OCI-LY1 (cell line): ENCODE results near the gene MZT1.

ENCODE experiments used
- H2AFZ ChIP-seq: fragments of 200-600 bp; sonication (generic), shearing (Covaris generic); 2 replicates; pipeline ENCODE4 v1.6.0; 2014; ENCODE audit warnings: antibody characterized with exemption, mild to moderate bottlenecking, low read length
- H3F3A ChIP-seq: fragments of 200-600 bp; sonication (generic), shearing (Covaris generic); 2 replicates; pipeline ENCODE4 v1.6.0; 2014; ENCODE audit warnings: mild to moderate bottlenecking, antibody characterized with exemption, low read length, moderate library complexity; ENCODE audit not compliant: insufficient read depth
- H3K27ac ChIP-seq: fragments of 200-600 bp; sonication (generic); 2 replicates; pipeline ENCODE4 v1.5.1; 2014; ENCODE audit warnings: low read length, mixed run types, mild to moderate bottlenecking, low read depth; ENCODE audit not compliant: poor library complexity, severe bottlenecking
- H3K27me3 ChIP-seq: fragments of 200-600 bp; sonication (generic); 2 replicates; pipeline ENCODE4 v1.6.0; 2014; ENCODE audit warnings: antibody characterized with exemption, mild to moderate bottlenecking, low read length, moderate library complexity; ENCODE audit not compliant: insufficient read depth
- H3K36me3 ChIP-seq: fragments of 200-600 bp; sonication (generic); 2 replicates; pipeline ENCODE4 v1.6.1; 2014; ENCODE audit warnings: mild to moderate bottlenecking, antibody characterized with exemption, low read length, moderate library complexity, mixed read lengths; ENCODE audit not compliant: insufficient read depth
- H3K4me1 ChIP-seq: fragments of 200-600 bp; sonication (generic); 2 replicates; pipeline ENCODE4 v1.5.1; 2014; ENCODE audit warnings: mild to moderate bottlenecking, low read length, moderate library complexity; ENCODE audit not compliant: insufficient read depth, severe bottlenecking
- H3K4me2 ChIP-seq: fragments of 200-600 bp; sonication (generic), shearing (Covaris generic); 2 replicates; pipeline ENCODE4 v1.6.1; 2014; ENCODE audit warnings: low read length
- H3K4me3 ChIP-seq: fragments of 200-600 bp; sonication (generic); 2 replicates; pipeline ENCODE4 v1.5.1; 2014; ENCODE audit warnings: low read length, low read depth, mild to moderate bottlenecking, mixed read lengths; ENCODE audit not compliant: poor library complexity, severe bottlenecking
- H3K79me2 ChIP-seq: fragments of 200-600 bp; shearing (Covaris generic); 2 replicates; pipeline ENCODE4 v1.6.1; 2016; ENCODE audit warnings: mixed run types, low read length, mixed read lengths; ENCODE audit not compliant: insufficient read depth
- H3K9ac ChIP-seq: fragments of 200-600 bp; sonication (generic), shearing (Covaris generic); 2 replicates; pipeline ENCODE4 v1.6.1; 2014; ENCODE audit warnings: mild to moderate bottlenecking, low read length, mixed read lengths
- H3K9me2 ChIP-seq: fragments of 200-600 bp; sonication (generic), shearing (Covaris generic); 2 replicates; pipeline ENCODE4 v1.6.1; 2014; ENCODE audit warnings: low read depth, mild to moderate bottlenecking, low read length, mixed read lengths
- H3K9me3 ChIP-seq: fragments of 200-600 bp; shearing (Covaris generic); 2 replicates; pipeline ENCODE4 v1.6.1; 2014; ENCODE audit warnings: low read length, mixed read lengths
- H4K20me1 ChIP-seq: fragments of 200-600 bp; sonication (generic), shearing (Covaris generic); 2 replicates; pipeline ENCODE4 v1.6.0; 2016; ENCODE audit warnings: mild to moderate bottlenecking, low read length; ENCODE audit not compliant: insufficient read depth
- CTCF ChIP-seq: fragments of 200-600 bp; sonication (generic), shearing (Covaris generic); IDR thresholded peaks from 2 replicates; pipeline ENCODE4 v1.5.1; 2017; ENCODE audit warnings: mild to moderate bottlenecking, antibody characterized with exemption, low read length, moderate library complexity, mixed read lengths
- EZH2 ChIP-seq: fragments of 200-600 bp; sonication (generic), shearing (Covaris generic); IDR thresholded peaks from 2 replicates; pipeline ENCODE4 v1.8.0; 2017; ENCODE audit warnings: borderline replicate concordance, mixed run types, mild to moderate bottlenecking, antibody characterized with exemption, low read length, moderate library complexity, mixed read lengths

The MZT1 gene

GRCh38 chr13:72692884-72693514 is 34.4 kb downstream of the MZT1 start:
- no peak overlapping the region for H3K9ac ChIP-seq
- H3K36me3 ChIP-seq = no peaks in the 10 kb centered on the region
- no peak overlapping the region for H2AFZ ChIP-seq
- H3K4me2 ChIP-seq = no peak overlapping the region
- no peaks in the 10 kb centered on the region; the same call in 1 of the 2 replicates for H3K27me3 ChIP-seq
- TF ChIP-seq EZH2 = no peak
- TF ChIP-seq CTCF = no peak
- no peaks in the 10 kb centered on the region for H3K79me2 ChIP-seq
- H3F3A ChIP-seq = no peaks in the 10 kb centered on the region
- no peaks in the 10 kb centered on the region for H4K20me1 ChIP-seq
- no peaks in the 10 kb centered on the region for H3K9me2 ChIP-seq
- peaks cover 5% of the 10 kb centered on the region; the same call in 1 of the 2 replicates for H3K9me3 ChIP-seq
- H3K27ac ChIP-seq = no peak overlapping the region
- no peak overlapping the region for H3K4me3 ChIP-seq
- no peaks in the 10 kb centered on the region for H3K4me1 ChIP-seq

- Histone ChIP-seq H4K20me1 (no peaks in the 10 kb centered on the region), H2AFZ (no peak overlapping the region)
- no peak for TF ChIP-seq EZH2
- TF ChIP-seq CTCF = no peak
Observed at GRCh38 chr13:72689181-72689696, 38.2 kb downstream of the MZT1 start.

GRCh38 chr13:72686766-72687165 is 40.7 kb downstream of the MZT1 start:
- Histone ChIP-seq H3K4me3 (no peak overlapping the region), H3K27me3 (no peaks in the 10 kb centered on the region), H3K4me2 (no peak overlapping the region), H3K27ac (no peak overlapping the region), H3K4me1 (no peaks in the 10 kb centered on the region), H2AFZ (no peak overlapping the region), H4K20me1 (no peaks in the 10 kb centered on the region), H3F3A (no peaks in the 10 kb centered on the region), H3K9me3 (no peaks in the 10 kb centered on the region), H3K79me2 (no peaks in the 10 kb centered on the region), H3K36me3 (no peaks in the 10 kb centered on the region), H3K9ac (no peak overlapping the region), H3K9me2 (no peaks in the 10 kb centered on the region)
- no peak for TF ChIP-seq EZH2
- no peak for TF ChIP-seq CTCF

More at GRCh38 chr13:72689181-72689696, 38.2 kb downstream of the MZT1 start:
- Histone ChIP-seq H3K9ac (no peak overlapping the region), H3K4me1 (no peaks in the 10 kb centered on the region), H3K9me3 (peaks cover 5% of the 10 kb centered on the region; the same call in 1 of the 2 replicates), H3K4me3 (no peak overlapping the region), H3K79me2 (no peaks in the 10 kb centered on the region), H3K9me2 (no peaks in the 10 kb centered on the region), H3K36me3 (no peaks in the 10 kb centered on the region), H3K27me3 (no peaks in the 10 kb centered on the region; the same call in 1 of the 2 replicates), H3K4me2 (no peak overlapping the region), H3F3A (no peaks in the 10 kb centered on the region), H3K27ac (no peak overlapping the region)
